NCI-H1092 (cell line): ENCODE results near the gene FAM20A.

Source experiments
- DNase-seq: peaks from one replicate; lab custom pipeline; 2025; lab: John Stamatoyannopoulos, UW

FAM20A gene

GRCh38 chr17:68610554-68610953 lies 9.4 kb upstream of the FAM20A start:
- DNase-seq = no peak

DNA sequence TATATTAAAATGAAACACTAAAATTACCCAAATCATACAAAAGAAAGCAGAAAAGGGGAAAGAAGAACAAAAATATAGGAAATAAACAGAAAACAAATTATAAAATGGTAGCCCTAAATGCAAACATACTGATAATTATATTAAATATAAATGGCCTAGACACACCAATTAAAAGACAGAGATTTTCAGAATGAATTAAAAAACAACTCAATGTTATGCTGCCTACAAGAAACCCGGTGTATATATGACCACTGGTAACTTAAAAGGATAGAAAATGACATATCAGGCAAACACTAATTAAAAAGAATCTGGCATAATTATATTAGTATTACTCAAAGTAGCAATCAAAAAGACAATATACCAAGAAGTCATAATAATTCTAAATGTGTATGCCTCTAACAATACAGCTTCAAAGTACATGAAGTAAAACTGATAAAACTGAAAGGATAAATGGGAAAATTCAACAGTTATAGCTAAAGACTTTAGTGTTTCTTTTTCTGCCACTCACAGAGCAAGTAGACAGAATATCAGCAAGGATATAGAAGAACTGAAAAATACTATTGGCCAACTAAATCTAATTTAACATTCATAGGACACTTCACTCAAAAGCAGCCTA lies 7.5 kb upstream of the FAM20A start:
- DNase-seq = no peak

- no peak for DNase-seq
Observed at GRCh38 chr17:68606451-68607307, 5.5 kb upstream of the FAM20A start.

DNA sequence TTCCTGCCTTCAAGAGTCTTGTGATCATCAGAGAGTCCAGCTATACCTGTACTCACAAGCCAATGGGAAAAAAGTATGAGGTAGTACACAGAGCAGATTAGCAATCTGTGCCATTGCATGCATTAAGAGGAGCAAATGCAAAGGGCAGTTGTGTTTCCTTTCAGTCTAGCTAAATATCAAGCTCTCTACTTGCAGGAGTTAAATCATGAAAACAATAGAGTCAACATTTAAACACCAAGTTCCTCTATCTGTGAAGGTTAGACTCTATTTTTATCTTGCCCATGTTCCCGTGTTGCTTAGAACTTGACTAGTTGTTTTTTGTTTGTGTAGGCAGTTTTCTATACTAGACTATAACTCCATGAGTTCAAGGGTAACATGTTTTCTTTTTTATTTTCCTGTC lies 4.7 kb upstream of the FAM20A start:
- DNase-seq = no peak

GRCh38 chr17:68603656-68604055 lies 2.5 kb upstream of the FAM20A start:
- no peak for DNase-seq

DNA sequence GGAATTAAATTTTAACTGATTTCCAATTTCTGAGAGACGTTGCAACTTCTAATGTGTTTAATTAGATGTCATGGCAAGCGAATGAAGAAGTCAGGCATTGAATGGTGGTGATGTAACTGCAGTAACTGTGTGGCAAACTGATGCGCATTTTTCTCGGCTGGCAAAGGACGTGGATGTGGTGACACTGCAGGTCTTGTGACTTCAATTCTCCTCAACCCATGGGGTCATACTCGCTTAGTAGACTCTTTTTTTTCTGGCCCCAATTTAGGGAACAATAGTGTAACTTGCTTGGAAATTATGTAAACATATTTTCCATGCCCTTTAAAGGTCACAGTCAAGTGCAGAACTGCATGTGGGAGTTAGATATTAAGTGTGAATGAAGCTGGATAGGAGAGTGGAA lies 1.9 kb upstream of the FAM20A start:
- no peak for DNase-seq

- no peak for DNase-seq
Observed at GRCh38 chr17:68602289-68602688, 1.1 kb upstream of the FAM20A start.

- DNase-seq = no peak
Observed at GRCh38 chr17:68601565-68602288, 560 bp upstream of the FAM20A start.

DNA sequence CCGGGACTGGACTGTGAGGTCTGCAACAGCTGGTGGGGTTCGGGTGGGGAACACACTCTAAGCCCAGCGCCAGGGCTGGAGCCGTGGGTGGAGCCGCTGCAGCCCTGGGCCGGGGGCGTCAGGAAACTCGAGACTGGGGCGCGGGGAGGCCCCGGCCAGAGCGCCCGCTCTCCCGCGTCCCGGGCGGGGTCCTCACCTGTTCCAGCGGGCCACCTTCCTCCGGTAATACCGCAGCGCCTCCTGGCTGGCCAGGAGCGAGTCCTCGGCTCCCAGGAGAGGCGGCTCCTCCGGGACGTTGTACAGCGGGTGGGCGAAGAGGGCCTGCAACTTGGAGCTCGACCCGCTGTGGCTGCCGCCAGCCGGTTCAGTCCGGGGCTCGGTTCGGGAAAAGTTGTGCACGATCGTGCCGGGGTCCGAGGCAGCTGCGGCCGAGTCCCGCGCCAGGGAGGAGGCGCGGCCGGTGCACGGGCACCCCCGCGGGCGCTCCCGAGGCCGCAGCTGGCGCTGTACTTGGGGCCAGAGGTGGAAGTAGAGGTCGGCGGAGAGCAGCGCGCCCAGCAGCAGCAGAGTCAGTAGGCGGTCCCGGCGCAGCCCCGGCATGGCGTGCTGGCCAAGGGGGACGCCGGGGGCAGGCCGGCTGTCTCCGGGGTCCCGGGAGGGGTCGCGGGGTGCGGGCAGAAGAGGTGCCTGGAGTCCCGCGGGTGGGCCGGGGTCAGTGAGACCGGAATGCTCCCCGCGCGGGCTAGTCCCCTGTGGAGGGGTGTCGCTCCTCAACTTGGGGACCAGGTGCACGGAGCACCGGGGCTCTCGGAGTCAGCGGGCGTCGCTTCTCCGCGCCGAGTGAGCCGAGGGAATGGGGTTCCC lies 868 bp downstream of the FAM20A start:
- DNase-seq = no peak

DNA sequence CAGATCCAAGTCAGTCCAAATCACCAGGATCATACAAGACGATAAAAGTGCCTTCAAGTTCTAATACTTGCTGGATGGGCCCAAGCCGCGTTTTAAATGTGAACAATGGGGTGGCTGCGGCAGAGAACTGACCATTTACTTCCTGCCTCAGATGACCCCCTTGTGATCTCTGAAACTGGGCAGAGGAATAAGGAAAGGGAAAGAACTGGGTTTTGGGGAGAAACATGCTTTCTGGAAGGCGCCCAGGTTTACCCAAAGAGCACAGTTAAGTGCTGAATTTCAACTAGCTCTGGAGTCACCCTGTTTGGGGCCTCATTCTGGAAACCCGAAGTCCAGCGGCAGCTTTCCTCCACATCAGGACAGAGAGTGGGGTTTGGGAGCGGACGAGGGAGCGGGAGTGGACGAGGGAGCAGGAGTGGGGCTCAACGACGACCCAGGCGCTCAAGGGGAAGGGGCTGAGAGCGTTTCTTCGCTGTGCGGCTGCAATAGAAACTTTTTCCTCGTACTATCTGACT lies 1.6 kb downstream of the FAM20A start:
- DNase-seq = no peak

- DNase-seq = no peak
Observed at GRCh38 chr17:68599091-68599490, 2.1 kb downstream of the FAM20A start.

- DNase-seq = no peak
Observed at GRCh38 chr17:68598545-68598961, 2.6 kb downstream of the FAM20A start.

DNA sequence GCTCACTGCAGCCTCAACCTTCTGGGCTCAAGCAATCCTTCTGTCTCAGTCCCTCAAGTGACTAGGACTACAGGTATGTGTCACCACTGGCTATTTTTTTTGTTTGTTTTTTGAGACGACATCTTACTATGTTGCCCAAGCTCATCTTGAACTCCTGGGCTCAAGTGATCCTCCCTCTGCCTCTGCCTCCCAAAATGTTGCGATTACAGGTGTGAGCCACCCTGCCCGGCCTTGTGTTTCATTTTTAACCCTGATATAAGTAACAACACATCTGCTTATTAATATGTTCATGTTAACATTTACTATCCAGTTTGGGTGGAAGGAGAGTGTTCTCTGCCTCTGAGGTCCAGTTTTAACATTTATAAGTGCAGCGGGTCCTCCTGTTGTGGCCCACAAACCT lies 3.1 kb downstream of the FAM20A start:
- no peak for DNase-seq

DNA sequence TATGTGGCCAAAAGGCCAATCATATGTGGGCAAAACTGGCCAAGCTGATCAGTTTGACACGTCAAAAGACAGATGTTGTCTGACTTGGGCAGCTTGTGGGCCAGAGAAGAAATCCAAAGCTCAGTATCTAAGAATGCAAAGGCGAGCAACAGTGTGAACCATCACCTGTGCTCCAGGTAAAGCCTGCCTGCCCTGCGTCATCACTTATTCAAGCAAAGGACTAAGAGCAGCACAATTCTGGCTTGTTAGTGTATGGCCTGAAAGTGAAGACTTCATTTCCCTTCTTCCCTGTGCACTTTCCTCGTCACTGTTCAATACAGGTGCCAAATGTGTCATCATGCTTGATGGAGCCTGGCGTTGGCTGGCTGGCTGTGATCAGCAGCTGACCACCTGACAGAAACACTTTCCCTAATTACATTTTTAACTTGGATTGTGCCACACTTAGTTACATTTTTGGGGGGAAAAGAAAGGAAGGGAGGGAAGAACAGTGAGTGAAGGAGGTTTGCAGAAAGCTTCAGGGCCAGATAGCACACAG lies 4.7 kb downstream of the FAM20A start:
- DNase-seq = no peak

GRCh38 chr17:68595986-68596385 lies 5.2 kb downstream of the FAM20A start:
- DNase-seq = no peak

DNA sequence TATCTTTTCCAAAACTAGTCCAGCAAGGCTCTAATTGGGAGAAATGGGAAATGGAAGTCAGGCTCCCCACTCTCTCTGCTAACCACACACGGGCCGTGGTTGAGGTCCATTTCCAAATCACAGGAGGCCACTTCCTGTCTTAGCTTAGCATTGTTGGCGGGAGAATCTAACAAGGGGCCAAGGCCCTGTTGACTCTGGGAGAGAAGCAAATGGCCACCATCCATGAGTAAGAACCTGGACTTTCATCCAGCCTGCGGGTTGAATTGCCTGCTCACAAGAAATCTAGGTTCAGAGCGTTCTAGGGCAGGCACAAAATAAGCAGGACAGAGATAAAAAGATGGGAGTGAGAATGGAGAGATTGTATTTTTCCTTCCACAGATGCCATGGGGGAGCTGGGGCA lies 5.7 kb downstream of the FAM20A start:
- DNase-seq = no peak

DNA sequence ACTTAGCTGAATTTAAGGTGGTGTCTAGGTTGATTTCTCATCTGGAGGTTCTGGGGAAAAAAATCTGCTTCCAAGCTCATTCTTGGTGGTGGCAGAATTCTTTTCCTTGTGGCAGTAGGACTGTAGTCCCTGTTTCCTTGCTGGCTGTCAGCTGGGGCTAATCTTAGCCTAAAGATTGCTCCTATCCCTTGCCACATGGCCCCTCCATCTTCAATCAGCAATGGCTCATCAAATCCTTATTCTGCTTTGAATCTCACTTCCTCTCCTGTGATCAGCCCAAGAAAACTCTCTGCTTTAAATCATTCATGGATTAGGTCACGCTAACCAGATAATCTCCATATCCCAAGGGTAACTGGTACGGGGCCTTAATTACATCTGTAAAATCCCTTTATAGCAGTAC lies 6.6 kb downstream of the FAM20A start:
- no peak for DNase-seq

- peak; percentile 6 for DNase-seq
Observed at GRCh38 chr17:68592682-68593641, 8.2 kb downstream of the FAM20A start.

DNA sequence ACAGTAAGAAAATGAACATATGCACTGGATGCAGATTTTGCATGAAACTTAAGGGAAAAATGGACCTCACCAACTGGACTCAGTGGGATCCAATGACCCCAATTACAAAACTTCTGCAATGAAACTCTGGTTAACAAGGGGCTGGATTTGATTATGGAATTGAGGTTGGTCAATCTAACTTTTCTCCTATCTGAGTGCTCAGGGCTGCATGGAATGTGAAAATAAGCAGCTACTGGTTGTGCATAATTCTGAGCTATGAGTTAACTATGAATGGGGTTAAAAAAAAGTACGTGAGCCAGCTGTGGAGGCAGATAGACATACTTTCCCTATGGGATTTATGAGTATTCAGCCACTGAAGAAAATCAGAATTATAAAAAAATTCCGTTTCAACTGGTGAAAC lies 9.2 kb downstream of the FAM20A start:
- DNase-seq = no peak

DNA sequence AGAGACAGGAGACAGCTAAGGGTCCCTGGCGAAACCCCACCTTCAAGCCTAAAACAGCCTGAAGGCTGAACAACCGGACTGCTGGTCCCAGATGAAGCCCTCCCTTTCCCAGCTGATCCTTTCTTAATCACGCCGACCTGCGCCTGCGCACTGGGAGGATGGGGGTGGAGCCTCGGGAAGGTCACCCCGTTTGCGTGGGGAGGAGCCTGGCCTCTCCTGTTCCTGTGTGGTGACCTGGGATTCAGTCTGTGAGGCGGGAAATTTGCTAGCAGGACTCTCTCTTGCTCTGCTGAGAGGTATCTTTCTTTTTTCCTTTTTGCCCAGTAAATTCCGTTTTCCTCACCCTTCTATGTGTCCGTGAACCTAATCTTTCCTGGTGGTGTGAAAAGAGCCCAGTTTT lies 9.6 kb downstream of the FAM20A start:
- no peak for DNase-seq
